ENCODE data around the gene LTBP3. TPM values are rescaled to one million over a fixed set of nuclear protein-coding genes. Genes with fewer than 3 reads are reported as not detected.

LTBP3 gene
- total and polyA plus RNA-seq, 2 of the 13 experiments (the other 11 are each of a cell fraction or from before 2014, with no cell fraction given), result 12.2 to 68.1 TPM

- TF ChIP-seq TEAD2 (CRISPR knock-in tag; IDR thresholded peaks at IDR 0.05), result no peak
- no peak for TF ChIP-seq NR2F1 (CRISPR knock-in tag; IDR thresholded peaks at IDR 0.05)
- no peak for TF ChIP-seq HOXA5 (CRISPR knock-in tag; IDR thresholded peaks at IDR 0.05)
- TF ChIP-seq HHEX (CRISPR knock-in tag; IDR thresholded peaks at IDR 0.05), result no peak
- no peak for TF ChIP-seq LRRFIP1 (CRISPR knock-in tag; conservative IDR thresholded peaks at IDR 0.05)
- no peak for TF ChIP-seq ZNF343 (CRISPR knock-in tag; IDR thresholded peaks at IDR 0.05)
- no peak for TF ChIP-seq ZFYVE20 (CRISPR knock-in tag; IDR thresholded peaks at IDR 0.05; ENCODE audit: borderline replicate concordance, low read depth)
- TF ChIP-seq AHR (CRISPR knock-in tag; IDR thresholded peaks at IDR 0.05), result no peak
- TF ChIP-seq ATF4 (CRISPR knock-in tag; IDR thresholded peaks at IDR 0.05), result no peak
- no peak for TF ChIP-seq ZNF160 (CRISPR knock-in tag; IDR thresholded peaks at IDR 0.05)
- TF ChIP-seq MIXL1 (CRISPR knock-in tag; IDR thresholded peaks at IDR 0.05), result no peak
- no peak for TF ChIP-seq RELA (CRISPR knock-in tag; IDR thresholded peaks at IDR 0.05)
- TF ChIP-seq MAF1 (CRISPR knock-in tag; IDR thresholded peaks at IDR 0.05; ENCODE audit: borderline replicate concordance), result 0 out of 2 replicates have a peak, but pooled peaks have one; percentile 40
- TF ChIP-seq ZNF772 (CRISPR knock-in tag; IDR thresholded peaks at IDR 0.05), result no peak
- TF ChIP-seq HDAC6 (IDR thresholded peaks at IDR 0.05; ENCODE audit: low read depth, low read length), result no peak
- no peak for TF ChIP-seq PREB (CRISPR knock-in tag; IDR thresholded peaks at IDR 0.05)
- no peak for TF ChIP-seq IRF2 (CRISPR knock-in tag; IDR thresholded peaks at IDR 0.05)
- no peak for TF ChIP-seq SMAD9 (CRISPR knock-in tag; IDR thresholded peaks at IDR 0.05)
- TF ChIP-seq DNMT1 (CRISPR knock-in tag; IDR thresholded peaks at IDR 0.05), result no peak
- no peak for TF ChIP-seq ZNF414 (CRISPR knock-in tag; IDR thresholded peaks at IDR 0.05)
- TF ChIP-seq ARNTL (CRISPR knock-in tag; IDR thresholded peaks at IDR 0.05), result 0 out of 2 replicates have a peak, but pooled peaks have one; percentile 17
- TF ChIP-seq ZNF691 (CRISPR knock-in tag; IDR thresholded peaks at IDR 0.05; ENCODE audit: borderline replicate concordance, low read depth), result no peak; the same call in 1 of the 2 replicates
- TF ChIP-seq SKI (IDR thresholded peaks at IDR 0.05; ENCODE audit: partially characterized antibody), result no peak
- no peak for TF ChIP-seq NCOA5 (CRISPR knock-in tag; IDR thresholded peaks at IDR 0.05)
- TF ChIP-seq SPEN (CRISPR knock-in tag; IDR thresholded peaks at IDR 0.05; ENCODE audit: low read depth), result 0 out of 2 replicates have a peak, but pooled peaks have one; percentile 38
- peak; percentile 43; the same call in 1 of the 2 replicates for TF ChIP-seq ZNF556 (CRISPR knock-in tag; IDR thresholded peaks at IDR 0.05; ENCODE audit: borderline replicate concordance)
- TF ChIP-seq SRY (CRISPR knock-in tag; IDR thresholded peaks at IDR 0.05), result no peak
Measured at GRCh38 chr11:65558930-65559509, 861 bp upstream of the LTBP3 start (continued).
